Colonic mucosa (tissue), 4 donors: ENCODE results near the gene DLGAP4. TPM values are rescaled to one million over a fixed set of nuclear protein-coding genes. Genes with fewer than 3 reads are reported as not detected.

Experiments used
- DNase-seq: peaks from one replicate; pipeline ENCODE4 v3.0.0-alpha.2; 2020
- H3K27ac ChIP-seq: fragments of 200-600 bp; one replicate; pipeline ENCODE4 v1.8.0; 2021
- H3K27me3 ChIP-seq: fragments of 200-600 bp; one replicate; pipeline ENCODE4 v1.8.0; 2021
- H3K36me3 ChIP-seq: fragments of 200-600 bp; one replicate; pipeline ENCODE4 v1.8.0; 2021
- H3K4me1 ChIP-seq: fragments of 200-600 bp; one replicate; pipeline ENCODE4 v1.8.0; 2021; ENCODE audit warnings: mild to moderate bottlenecking
- H3K4me3 ChIP-seq: fragments of 200-600 bp; one replicate; pipeline ENCODE4 v1.8.0; 2021
- H3K9ac ChIP-seq, 2 donors: one replicate each; pipeline ENCODE4 v1.7.0; 2013; ENCODE audit warnings: control low read depth in 2 of 2, low read depth in 2 of 2, low read length in 2 of 2
- H3K9me3 ChIP-seq: fragments of 200-600 bp; one replicate; pipeline ENCODE4 v1.8.0; 2021
- intact Hi-C: fragments of 100-400 bp; cut with DNase I; formaldehyde crosslinking; loops from one replicate; pipeline ENCODE4 v1.14.1; 2022
- total RNA-seq, 2 donors: library from RNA; stranded (reverse); fragmentation: NEBNext Ultra II Directional in 1 of 2; extraction: Animal tissue kit (Norgen Biotek cat#: 25700) in 1 of 2; gene quantifications; one replicate each; pipeline ENCODE4 v1.2.1, GENCODE V29; 2021
- TF ChIP-seq, protein P1 (sequence below): fragments of 200-600 bp; IDR thresholded peaks from one replicate; pipeline ENCODE4 v1.8.0; 2022; ENCODE audit warnings: antibody characterized with exemption, mild to moderate bottlenecking
- donor health status: healthy.
- donor health status: DM: no; HTN: no; CAD: no.
- donor health status: DM: no; HTN: no; CAD: no.

Gene DLGAP4
- total RNA-seq, 2 donors from 2014 or later = 43.1 to 48.6 TPM

GRCh38 chr20:36569847-36570429, 263.8 kb downstream of the DLGAP4 start:
- DNase-seq = no peak
- TF ChIP-seq, protein P1, sequence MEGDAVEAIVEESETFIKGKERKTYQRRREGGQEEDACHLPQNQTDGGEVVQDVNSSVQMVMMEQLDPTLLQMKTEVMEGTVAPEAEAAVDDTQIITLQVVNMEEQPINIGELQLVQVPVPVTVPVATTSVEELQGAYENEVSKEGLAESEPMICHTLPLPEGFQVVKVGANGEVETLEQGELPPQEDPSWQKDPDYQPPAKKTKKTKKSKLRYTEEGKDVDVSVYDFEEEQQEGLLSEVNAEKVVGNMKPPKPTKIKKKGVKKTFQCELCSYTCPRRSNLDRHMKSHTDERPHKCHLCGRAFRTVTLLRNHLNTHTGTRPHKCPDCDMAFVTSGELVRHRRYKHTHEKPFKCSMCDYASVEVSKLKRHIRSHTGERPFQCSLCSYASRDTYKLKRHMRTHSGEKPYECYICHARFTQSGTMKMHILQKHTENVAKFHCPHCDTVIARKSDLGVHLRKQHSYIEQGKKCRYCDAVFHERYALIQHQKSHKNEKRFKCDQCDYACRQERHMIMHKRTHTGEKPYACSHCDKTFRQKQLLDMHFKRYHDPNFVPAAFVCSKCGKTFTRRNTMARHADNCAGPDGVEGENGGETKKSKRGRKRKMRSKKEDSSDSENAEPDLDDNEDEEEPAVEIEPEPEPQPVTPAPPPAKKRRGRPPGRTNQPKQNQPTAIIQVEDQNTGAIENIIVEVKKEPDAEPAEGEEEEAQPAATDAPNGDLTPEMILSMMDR = no peak
- intact Hi-C loops = no loop called here

DNA sequence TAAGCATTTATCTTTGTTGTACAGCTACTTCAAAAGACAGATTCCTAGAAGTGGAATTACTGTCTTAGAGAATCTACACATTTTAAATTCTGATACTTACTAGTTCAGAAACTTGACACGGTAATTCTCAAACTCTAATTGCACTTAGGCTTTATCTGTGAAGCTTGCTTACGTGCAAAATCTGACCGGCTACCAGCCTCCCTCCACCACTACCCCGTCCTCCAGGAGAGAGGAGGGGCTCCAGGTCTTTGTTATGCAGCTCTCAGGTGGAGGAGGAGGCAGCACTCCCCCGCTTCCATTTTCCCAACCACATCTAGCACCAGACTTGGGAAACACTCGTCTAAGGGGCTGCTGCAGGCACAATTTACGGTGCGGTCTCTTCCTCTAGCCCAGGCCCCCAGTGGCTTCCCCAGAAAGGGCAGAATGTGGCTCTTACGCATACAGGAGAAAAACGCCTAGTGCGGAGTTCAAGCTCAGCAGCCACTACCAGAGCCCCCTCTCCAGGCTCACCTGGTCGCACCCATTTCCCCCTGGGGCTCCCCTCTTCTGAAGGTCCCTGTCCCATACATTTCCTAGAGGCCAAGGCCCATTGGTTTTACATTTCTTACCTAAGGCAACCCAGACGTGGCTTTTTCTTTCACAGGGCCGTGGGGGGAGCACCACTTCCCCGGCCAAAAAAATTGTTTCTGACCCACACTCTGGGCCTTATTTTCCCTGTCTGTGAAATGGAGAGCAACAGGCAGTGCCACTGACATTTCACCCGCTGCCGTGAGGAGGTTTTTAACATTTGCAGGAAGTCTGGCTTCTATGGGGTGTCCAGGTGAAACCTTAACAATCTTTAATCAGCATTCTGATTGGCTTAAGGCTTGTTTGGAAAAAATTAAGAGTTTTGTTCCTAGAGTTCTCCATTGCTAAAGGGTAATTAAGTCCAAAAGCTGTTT, 265.7 kb downstream of the DLGAP4 start:
- H3K4me3 ChIP-seq = no peak overlapping the region
- no peaks in the 10 kb centered on the region for H3K36me3 ChIP-seq
- H3K9ac ChIP-seq = no peak overlapping the region
- H3K27me3 ChIP-seq = no peaks in the 10 kb centered on the region
- DNase-seq = no peak
- TF ChIP-seq, protein P1 = no peak
- no peaks in the 10 kb centered on the region for H3K4me1 ChIP-seq
- H3K9me3 ChIP-seq = no peaks in the 10 kb centered on the region
- H3K27ac ChIP-seq = no peak overlapping the region
- intact Hi-C loops = no loop called here

More at GRCh38 chr20:36569847-36570429, 263.8 kb downstream of the DLGAP4 start:
- Histone ChIP-seq H3K4me3 (no peak overlapping the region), H3K27me3 (no peaks in the 10 kb centered on the region), H3K36me3 (no peaks in the 10 kb centered on the region), H3K9ac (no peak overlapping the region), H3K27ac (no peak overlapping the region), H3K4me1 (no peaks in the 10 kb centered on the region), H3K9me3 (no peaks in the 10 kb centered on the region)

DNA sequence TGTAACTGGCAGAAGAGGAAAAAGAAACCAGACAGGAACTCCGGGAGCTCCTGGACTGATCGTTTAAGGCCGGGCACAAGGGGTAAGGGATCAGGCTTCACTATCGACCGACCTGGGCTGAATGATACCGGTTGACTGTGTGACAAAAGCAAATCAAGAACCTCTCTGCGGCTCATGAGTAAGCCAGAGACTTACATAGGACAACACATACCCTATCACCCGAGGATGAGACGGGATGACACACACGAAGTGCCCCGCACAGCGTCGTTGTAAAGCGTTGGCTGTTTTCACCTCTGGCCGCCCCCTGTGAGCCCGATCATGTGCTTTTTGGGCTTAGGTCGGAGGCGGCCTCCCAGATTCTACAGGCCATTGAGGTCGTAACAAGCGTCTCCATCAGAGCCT, 266.6 kb downstream of the DLGAP4 start:
- Histone ChIP-seq H3K27ac (peak overlapping the region; percentile 74), H3K27me3 (no peaks in the 10 kb centered on the region), H3K4me3 (peak overlapping the region; percentile 57), H3K4me1 (no peaks in the 10 kb centered on the region), H3K9ac (peak overlapping the region; percentile 58 to 66), H3K9me3 (no peaks in the 10 kb centered on the region), H3K36me3 (no peaks in the 10 kb centered on the region)
- peak; percentile 33 for DNase-seq
- TF ChIP-seq, protein P1 = no peak
- intact Hi-C loops = no loop called here

DNA sequence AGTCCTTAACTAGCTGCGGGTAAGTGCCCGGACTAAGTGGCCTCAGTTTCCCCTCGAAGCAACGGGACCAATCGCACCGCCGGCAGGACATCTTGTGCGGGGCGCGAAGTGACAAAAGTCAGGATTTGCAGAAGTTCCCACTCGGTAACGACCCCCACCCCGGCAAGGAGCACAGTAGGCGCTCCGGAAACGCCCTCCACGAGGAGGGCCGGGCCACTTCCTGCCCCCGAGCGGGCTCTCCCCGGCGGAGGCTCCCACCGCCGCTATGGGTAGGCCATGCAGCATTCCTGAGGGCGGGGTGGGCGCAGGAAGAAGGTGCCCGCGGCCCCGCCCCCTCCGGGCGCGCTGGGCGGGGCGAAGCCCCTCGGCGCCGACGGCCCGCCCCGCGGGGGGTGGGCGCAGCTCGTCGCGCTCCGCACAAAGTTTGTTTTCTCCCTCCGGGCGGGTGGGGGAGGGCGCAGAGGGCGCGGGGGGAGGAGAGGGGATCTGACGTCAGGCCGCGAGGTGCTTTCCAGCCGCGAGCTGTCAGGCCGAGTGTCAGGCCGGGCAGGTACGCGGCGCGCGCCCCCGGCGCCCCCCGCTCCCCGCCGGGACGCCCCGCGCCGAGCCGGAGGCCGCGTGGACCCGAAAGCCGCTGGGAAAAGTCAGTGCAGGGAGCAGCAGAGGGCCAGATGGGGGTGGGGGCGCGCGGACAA, 267.1 kb downstream of the DLGAP4 start, which contains the start of gene TGIF2:
Gene TGIF2 (plus strand): TSS at position 495 of the 695 bp plus-strand sequence. CDS start 5,178 bp downstream, outside the sequence.
- Histone ChIP-seq H3K27ac (peak within 1 kb of the TSS; percentile 74), H3K27me3 (no peaks in the 10 kb centered on the region), H3K36me3 (no peaks in the 10 kb centered on the region), H3K4me3 (peak within 1 kb of the TSS; percentile 57), H3K9ac (peak within 1 kb of the TSS; percentile 70), H3K9me3 (no peaks in the 10 kb centered on the region), H3K4me1 (no peaks in the 10 kb centered on the region)
- TF ChIP-seq, protein P1 = no peak
- peak; percentile 77 for DNase-seq
- intact Hi-C loops = no loop called here

DNA sequence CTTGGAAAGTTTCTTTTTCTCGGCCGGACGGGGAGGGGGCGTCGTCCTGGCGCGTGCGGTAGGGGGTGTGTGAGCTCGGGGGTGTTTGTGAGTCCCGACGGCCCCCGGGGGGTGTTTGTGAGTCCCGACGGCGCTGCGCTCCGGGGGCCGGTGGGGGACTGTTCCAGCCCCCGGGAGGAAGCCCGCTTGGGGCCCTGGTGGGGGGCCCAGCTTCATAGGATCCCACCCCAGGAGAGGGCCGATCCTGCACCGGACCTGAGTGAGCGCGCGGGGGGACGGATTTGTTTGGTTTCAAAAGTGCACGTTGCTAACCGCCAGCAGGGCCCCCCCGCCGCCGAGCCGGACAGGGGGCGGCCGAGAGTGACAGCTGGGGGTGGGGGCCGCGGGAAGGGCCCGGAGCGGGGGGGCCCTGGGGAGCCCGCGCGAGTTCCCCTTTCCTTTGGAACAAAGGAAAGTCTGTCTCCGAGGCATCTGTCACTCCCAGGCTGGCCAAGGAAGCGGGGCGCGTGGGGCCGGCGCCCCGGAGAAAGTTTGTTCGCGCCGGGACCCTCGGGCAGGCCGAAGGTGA, 267.7 kb downstream of the DLGAP4 start:
- Histone ChIP-seq H3K9ac (peak overlapping the region; percentile 66 to 70), H3K4me3 (peak overlapping the region; percentile 57), H3K27me3 (no peaks in the 10 kb centered on the region), H3K27ac (peak overlapping the region; percentile 74), H3K9me3 (no peaks in the 10 kb centered on the region), H3K4me1 (no peaks in the 10 kb centered on the region), H3K36me3 (no peaks in the 10 kb centered on the region)
- TF ChIP-seq, protein P1 = no peak
- intact Hi-C loops = no loop called here
- DNase-seq = peak; percentile 36
